HG03280 (cell line): ENCODE results near the gene PYGM.
"Not testable (repeated sequence)": the region's sequence is repeated elsewhere in the genome, so short reads cannot be mapped to it uniquely, and the experiment has no call there.

Experiments used
- ATAC-seq: cut with Tn5 transposase; IDR thresholded peaks from one replicate; pipeline ENCODE4 v1.9.1; 2021; ENCODE audit warnings: mild to moderate bottlenecking, moderate library complexity; ENCODE audit not compliant: unreplicated experiment

Gene PYGM

DNA sequence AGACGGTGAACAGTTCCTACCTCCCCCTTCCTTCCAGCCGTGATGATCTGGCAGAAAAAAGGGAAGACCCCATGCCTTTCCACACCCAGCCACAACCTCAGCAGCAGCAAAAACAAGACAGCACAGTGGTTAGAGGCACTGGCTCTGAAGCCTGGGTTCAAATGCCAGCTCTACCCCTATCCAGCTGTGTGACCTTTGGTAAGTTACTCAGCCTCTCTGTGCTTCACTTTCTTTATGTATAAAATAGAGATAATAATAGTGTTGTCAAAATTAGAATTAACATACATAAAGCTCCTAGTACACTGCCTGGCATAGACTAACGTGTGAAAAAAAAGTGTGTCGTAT is 41.0 kb downstream of the PYGM start:
- no peak for ATAC-seq

DNA sequence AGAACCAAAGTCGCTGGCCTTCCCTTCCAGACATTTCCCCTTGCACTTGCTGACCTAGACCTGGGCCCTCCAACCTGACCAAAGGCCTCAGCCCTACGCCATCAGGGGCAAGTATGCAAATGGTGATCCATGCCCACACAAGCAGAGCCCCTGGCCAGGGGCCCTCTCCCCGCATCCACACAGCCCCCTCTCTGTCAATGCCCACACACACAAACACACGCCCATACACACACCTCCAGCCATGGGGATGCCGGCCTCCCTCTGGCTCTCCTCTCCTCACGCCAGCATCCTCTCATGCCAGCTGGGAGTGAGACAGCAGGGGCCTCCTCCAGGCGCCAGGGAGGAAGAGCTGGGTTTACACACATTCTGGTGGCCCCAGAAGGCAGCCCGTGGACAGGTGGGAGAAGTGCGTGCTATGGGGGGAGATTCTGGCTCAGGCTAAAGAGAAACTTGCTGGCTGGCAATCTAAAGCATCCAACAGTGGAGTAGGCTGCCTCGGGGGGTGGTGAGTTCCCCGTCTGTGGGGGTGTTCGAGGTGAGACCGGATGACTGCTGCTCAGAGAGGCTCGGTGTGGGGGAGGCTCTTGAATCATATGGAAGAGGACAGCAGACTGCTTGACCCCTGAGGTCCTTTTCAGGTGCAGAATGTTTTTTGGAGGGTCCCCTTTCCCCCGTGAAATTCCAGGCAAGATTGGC is 41.5 kb downstream of the PYGM start:
- ATAC-seq: no peak

DNA sequence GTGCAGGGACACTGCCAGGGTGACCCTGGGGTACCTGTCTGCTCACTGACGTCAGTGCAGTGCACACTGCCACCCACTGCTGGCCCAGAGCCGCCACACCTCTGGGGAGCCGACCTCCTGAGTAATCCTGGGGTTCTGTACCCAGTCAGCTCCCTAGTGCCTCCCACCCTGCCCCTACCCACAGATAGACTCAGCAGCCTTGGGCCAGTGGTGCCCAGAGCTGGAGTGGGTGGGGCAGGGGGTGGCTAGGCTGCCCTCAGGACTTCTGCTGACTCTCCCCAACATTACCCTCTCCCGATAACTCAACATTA is 42.6 kb downstream of the PYGM start:
- ATAC-seq: no peak

DNA sequence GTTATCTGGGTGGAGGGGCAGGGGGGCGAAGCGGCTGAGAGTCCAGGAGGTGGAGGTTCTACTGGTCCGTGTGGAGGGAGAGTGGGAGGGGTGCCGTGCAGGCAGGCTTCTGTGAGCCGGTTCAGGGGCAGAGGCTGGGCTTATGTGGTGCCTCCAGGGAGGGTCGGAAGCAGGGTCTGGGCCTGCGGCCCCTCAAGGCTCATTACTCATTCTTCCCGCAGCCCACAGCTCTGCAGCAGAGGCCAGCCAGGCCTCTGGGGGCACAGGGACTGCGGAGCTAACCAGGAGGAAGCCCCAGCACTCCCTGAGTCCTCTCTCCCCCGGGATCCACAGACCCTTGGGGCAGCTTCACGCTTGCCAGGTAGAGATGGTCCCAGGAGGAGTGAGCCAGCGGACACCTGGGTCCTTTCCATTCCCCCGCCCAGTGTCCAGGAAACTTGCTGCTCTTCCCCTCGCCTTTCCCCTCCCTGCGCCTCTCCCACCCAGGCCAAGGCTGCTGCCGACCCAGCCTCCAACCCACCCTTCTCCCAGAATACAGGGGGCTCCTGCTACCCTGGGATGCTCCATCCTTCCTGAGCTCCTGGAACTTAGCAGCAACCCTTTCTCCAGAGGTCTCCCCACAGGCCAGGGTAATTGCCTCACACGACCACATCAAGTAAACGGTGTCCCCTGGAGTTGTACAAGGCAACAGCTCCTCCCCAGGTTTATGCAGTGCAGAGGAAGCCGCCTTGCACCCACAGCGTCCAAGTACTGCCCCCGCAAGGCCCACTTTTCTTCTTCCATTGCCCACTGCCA is 43.1 kb downstream of the PYGM start:
- no peak for ATAC-seq

DNA sequence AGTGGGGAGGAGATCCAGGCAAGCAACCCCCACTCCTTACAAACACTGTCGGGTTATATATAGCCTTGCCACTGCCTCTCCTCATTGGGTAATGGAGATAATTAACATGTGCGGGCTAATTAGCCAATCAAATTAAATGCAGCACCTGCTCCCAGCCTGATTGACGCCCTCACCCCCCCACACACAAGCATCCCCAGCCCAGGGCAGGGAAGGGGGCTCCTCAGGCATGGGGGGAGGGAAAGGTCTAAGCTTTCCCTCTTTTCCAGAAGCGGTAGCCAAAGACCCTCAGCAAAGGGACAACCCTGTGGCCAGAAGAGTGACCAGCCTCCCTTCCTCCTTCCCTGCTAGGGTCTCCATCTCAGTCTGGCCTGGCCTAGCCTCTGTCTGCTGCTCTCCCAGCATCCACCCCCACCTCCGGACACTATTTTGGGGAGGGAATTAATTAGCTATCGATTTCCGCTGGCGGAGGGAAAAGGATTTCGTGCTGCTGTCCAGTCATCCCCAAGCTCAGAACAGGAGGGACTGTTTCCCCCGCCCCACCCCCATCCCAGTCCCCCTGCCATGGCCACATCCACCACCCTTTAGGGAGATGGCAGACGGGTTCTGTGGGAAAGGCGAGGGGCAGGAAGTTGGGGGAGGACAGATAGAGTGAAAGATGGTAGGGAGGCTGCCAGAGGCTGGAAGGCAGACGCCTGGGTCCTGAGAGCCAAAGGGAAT is 43.9 kb downstream of the PYGM start:
- ATAC-seq: no peak

DNA sequence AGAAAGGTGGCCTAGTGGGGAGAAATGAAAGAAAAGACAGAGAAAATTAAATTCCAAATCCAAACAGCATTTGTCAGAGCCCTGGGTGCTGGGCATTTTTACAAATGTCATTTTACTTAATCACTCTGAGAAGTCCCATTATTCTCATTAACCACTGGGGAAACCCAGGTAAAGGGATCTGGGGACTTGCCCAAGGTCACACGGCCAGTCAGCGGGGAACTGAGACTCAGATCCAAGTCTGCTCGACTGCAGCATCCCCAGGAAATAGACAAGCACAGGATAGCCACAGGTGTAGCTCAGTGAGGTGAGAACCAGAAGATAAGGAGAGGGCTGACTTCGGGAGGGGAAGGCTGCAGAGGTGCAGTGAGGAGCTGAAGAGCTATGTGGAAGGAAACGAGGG is 44.7 kb downstream of the PYGM start:
- no peak for ATAC-seq

DNA sequence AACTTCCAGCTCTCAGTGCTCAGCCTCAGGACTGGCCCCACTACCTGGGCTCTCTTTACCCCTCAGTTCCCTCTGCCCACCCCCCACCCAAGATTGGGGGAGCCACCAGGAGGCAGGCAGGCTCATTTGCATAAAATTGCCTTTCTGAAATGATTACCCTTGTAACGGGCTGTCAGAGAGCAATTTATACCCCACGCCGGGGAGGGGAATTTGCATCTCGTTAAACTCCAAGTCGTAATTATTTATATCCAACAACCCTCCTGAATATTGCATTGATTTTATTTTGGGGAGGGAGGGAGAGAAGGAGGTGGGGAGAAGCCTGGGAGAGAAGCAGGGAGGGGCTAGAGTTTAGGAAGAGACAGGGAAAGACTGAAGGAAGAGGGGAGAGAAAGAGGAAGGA is 45.1 kb downstream of the PYGM start:
- no peak for ATAC-seq

DNA sequence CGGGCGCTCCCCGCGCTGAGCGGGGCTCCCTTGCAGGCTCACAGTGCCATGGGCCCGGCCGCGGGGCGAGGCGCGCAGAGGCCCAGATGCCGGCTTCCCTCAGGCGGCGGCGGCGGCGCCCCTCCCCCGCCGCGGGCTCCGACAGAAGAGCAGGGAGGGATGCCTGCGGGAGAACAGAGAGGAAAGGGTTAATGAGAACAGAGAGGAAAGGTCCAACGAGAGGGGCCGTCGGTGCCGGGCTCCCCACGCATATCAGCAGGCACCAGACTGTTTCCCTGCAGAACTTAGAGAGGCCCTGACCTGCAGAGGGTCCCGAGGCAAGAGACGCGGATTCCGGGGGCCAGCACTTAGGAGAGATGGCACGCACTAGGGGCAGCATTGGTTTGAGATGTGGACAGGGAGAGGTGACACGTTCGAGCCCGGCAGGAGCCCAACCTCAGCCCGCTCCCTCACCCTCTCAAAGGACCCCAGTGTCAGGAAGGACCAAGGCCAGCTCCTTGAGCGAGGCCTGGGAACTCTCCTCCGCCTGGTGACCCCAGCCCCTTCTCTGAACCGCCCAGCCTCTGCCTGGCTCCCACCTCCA is 45.9 kb downstream of the PYGM start:
- no peak for ATAC-seq

DNA sequence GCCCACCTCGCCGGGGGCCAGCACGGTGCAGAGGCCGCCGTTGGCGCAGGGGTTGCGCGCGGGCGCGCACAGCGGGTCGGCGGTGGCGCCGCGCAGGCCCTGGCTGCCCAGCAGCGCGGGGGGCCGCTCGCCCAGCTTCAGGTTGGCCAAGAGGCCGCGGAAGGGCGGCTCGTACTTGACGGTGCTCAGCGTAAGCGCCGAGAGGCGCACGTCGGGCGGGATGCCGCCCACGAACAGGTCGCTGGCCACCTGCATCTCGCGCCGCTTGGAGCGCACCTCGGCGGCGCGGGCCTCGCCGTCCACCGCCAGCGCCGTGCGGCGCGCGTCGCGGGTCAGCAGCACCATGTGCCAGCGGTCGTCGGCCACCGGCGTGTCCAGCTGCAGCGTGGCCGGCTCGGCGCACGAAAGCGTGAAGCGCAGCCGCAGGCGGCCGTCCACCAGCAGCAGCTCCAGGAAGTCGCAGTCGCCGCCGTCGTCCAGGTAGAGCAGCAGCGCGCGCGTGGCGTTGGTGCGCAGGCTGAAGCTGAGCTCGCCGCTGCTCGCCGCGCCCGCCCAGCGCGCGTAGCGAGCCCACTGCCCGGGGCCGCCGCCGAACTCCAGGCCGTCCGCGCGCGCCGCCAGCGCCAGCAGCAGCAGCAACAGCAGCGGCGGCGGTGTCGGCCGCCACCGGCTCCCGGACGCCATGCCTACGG is 46.6 kb downstream of the PYGM start:
- ATAC-seq: no peak

DNA sequence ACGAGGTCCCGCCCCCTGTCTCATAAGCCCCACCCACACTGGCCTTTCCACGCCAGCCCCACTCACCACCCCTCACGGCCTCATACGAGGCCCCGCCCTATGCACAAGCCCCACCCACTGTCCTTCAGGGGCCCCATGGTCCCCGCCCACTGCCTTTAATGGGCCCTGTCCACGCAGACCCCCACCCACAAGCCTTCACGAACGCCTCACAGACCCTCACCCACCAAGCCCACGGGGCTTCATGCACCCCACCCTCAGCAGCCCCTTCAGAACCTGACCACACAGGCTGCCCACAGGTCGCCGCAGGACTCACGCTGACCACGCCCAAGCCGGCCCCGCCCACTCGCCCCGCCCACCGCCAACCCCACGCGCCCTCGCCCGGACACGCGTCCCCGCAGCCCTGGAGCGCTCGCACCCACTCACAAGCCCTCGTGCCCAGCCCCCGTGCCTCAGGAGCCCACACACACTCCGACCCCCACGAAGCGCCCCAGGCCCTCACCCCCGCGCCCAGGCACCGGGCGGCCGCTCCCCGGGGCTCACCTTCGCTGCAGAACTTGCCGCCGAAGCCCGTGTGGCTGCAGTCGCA is 47.3 kb downstream of the PYGM start:
- ATAC-seq: no peak

DNA sequence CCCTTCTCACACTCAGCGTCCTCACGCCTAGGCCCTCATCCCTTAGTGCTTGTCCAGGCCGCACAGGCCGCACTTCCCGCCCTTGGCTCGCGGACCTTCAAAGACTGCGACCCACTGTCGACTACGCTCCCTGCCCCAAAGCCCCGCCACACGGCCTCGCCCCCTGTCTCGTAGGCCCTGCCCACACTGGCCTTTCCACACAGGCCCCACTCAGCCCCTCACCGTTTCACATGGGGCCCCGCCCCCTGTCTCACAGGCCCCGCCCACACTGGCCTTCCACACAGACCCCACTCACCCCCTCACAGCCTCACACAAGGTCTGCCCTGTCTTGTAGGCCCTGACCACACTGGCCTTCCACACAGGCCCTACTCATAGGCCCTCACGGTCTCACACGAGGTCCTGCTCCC is 47.8 kb downstream of the PYGM start:
- ATAC-seq: no peak

DNA sequence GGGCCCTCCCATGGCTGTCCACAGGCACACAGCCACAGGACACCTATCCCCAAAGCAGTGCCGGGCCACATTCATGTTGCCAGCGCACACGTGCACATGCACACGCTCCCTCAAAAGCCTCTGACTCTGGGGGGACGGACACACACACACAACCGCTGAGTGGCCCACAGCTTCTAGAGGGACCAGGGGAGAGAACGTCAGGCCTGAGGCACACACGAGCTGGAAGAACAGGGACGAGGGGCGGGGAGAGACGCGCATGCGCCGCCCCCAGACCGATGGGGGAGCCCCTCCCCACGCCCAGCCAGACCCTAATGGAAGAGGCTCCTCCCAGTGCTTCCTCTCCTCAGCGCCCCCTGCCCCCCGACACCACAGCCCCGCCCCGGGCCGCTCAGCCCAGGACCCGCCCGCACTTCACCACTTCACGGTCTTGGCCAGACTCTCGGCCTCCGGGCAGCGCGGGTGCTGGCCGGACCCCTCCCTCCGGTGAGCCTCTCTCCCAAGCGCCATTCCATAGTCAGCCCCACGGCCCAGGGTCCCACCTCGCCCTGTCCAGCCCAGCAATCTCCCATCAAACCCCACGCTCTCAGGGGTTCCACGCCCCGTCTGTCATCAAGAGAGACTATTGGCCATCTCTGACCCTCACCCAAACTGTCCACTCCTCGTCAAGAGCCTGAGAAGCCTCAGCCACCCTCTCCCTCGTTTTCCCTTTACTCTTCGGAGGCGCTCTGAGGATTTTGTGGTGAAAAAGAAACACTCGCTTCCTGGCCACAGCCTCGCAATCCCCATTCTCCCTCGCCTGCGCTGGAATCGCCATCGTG is 48.4 kb downstream of the PYGM start:
- ATAC-seq: no peak

DNA sequence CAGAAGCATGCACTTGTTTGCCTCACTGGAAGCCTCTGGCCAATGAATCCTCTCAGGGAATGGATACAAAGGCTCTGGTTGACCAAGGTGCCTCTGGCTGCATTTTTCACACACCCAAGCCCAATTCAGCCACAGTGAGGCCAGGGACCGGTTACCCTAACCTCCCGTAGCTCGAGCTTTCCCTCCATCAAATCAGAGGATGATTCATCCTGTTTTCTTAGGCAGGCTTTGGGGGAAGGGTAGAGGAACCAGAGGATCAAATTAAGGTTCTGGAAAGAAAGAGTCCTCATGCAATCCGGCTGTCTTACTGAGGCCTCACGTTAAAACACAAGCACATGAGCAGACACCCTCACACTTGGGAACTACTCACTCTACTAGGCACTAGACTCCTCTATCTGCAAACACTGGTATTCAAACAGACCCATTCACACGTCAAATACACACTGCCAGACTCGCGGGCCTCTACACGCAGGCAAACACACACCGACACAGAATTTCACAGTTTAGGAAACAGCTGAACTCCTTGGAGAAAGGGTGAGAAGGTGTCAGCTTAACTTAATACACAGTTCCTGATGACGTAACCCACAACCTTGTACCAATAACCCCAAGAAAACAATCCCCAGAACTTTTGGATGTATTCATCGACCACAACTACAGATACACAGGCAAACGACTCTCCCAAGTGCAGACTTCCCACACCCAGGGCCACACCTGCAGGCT is 49.2 kb downstream of the PYGM start:
- no peak for ATAC-seq

DNA sequence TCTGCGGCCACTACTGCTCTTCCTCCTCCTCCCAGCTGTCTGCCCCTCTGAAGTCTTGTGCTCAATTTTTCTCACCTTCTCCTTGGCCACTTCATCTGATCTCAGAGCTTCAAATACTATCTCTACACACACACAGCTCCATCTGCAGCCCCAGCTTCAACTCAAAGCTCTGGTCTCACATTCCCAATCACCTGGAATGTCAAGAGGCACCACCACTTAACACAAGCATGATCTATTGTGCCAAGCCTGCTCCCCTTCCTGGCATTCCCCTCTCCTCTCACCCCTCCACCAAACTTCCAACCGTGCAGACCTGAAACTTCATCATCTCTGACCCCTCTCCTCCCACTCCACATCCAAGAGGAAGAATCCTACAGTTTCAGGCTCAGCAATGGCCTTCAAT is 54.3 kb downstream of the PYGM start:
- ATAC-seq: no peak

DNA sequence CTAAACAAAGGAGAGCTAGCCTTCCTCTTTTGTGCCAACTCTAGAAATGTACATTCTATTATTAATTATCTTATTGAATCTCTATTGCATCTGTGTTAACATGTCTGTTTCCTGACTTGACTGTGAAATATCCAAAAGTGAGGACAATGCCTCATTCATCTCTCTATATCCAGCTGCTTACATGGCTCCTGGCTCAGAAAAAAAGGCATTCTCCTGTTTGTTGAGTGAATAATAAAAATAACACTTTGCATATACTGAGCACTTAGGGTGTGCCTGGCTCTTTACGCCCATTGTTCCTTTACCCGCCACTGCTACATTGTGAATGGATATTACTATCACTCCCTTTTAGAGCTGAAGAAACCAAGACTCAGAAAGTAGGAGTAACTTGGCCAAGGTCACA is 56.7 kb downstream of the PYGM start:
- no peak for ATAC-seq

DNA sequence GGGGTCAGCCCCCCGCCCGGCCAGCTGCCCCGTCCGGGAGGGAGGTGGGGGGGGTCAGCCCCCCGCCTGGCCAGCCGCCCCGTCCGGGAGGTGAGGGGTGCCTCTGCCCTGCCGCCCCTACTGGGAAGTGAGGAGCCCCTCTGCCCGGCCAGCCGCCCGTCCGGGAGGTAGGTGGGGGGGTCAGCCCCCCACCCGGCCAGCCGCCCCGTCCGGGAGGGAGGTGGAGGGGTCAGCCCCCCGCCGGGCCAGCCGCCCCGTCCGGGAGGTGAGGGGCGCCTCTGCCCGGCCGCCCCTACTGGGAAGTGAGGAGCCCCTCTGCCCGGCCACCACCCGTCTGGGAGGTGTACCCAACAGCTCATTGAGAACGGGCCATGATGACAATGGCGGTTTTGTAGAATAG is 57.8 kb downstream of the PYGM start:
- not testable (repeated sequence) for ATAC-seq

DNA sequence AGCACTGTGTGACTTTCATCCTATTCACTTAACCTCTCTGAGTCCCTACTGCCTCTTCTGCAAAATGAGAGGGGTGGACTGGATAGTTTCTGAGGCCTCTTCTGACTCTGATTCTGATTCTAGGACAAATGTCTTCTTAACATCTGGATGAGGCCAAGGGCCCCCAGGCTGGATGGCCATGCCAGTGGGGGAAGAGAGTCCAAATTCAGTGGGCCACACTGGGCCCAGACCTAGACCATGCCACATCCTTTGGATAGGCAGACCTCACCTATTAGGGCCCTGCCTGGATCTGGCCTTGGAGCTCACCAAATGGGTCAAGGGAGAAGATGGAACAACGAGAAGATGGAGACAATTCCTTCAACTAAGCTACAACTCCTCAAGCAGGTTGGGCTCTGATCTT is 61.3 kb downstream of the PYGM start:
- no peak for ATAC-seq

DNA sequence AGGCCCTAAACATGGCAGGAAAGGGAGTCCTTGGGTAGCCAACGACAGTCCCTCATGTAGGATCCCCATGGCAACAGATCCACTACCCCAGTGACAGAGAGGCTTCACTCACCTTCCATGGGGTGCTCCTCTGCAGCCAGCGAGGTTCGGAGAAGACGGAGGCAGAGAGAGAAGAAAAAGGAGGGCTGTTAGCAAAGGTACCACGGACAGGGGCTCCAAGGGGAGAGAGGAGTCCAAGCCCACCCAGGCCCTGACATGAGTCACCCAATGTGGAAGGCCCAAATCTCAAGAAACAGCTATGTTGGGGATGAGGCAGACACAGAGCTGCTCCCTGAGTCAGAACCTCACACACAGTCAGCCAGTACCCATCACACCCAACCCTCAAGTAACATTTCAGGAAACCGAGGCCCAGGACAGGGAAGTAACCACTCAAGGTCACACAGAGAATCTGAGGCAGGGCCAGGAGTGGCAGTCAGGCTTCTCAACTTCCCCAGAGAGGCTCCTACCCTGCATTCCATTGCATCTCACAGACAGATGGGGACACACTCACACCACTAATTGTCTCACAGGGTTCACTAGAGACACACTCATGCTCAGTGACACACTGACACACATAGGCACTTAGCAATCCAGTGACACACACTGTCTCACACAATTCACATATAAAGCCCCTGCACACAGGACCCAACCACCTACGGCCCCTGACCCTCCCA is 62.0 kb downstream of the PYGM start:
- no peak for ATAC-seq
